HepG2 (cell line): Measurements from ENCODE around the gene MDM4.
A peak's percentile ranks its signal among the peaks of the same experiment; 100 is the strongest.

ENCODE experiments used
- HNRNPUL1 ChIP-seq: fragments of 200-400 bp; formaldehyde crosslinking; IDR thresholded peaks from 2 replicates; pipeline ENCODE4 v1.6.1; 2017; ENCODE audit warnings: low read depth, mild to moderate bottlenecking, low read length, moderate library complexity
- MTF1 ChIP-seq: sonication (generic); formaldehyde crosslinking; IDR thresholded peaks from 2 replicates; pipeline ENCODE4 v1.5.0; 2020; ENCODE audit warnings: missing genetic modification reagents
- NFATC3 ChIP-seq: sonication (generic); formaldehyde crosslinking; IDR thresholded peaks from 2 replicates; pipeline ENCODE4 v1.5.1; 2020; ENCODE audit warnings: mild to moderate bottlenecking, missing genetic modification reagents
- NFYB ChIP-seq: sonication (generic); formaldehyde crosslinking; IDR thresholded peaks from 2 replicates; pipeline ENCODE4 v1.4.0; 2020; ENCODE audit warnings: missing genetic modification reagents
- POLR2A ChIP-seq, 2 experiments: IDR thresholded peaks; 2 replicates each; pipeline ENCODE4 v1.6.1; 2011; ENCODE audit warnings: low read depth in 2 of 2, low read length in 2 of 2, mild to moderate bottlenecking in 1 of 2, moderate library complexity in 1 of 2; ENCODE audit not compliant: insufficient read depth in 1 of 2
- POLR2AphosphoS5 ChIP-seq: IDR thresholded peaks from 2 replicates; pipeline ENCODE4 v1.6.1; 2012; ENCODE audit warnings: low read depth, low read length
- PPARG ChIP-seq: conservative IDR thresholded peaks from 2 replicates; pipeline ENCODE4 v1.6.1; 2016; ENCODE audit warnings: missing biosample characterization, missing genetic modification reagents
- ZNF24 ChIP-seq: fragments of 450-650 bp; IDR thresholded peaks from 2 replicates; pipeline ENCODE4 v1.6.1; 2017; ENCODE audit warnings: antibody characterized with exemption, mild to moderate bottlenecking
- ZNF629 ChIP-seq: sonication (generic); formaldehyde crosslinking; conservative IDR thresholded peaks from 2 replicates; pipeline ENCODE4 v1.5.0; 2020; ENCODE audit warnings: missing genetic modification reagents
- TF ChIP-seq, protein P1 (sequence below): sonication (generic); formaldehyde crosslinking; IDR thresholded peaks from 2 replicates; pipeline ENCODE4 v1.5.0; 2020; ENCODE audit warnings: mild to moderate bottlenecking, missing genetic modification reagents, moderate library complexity
- TF ChIP-seq, protein P2 (sequence below), 2 experiments: IDR thresholded peaks; 2 replicates each; pipeline ENCODE4 v1.6.1; 2011 to 2012; ENCODE audit warnings: low read length in 2 of 2, borderline replicate concordance in 1 of 2, low read depth in 1 of 2, mild to moderate bottlenecking in 1 of 2, moderate library complexity in 1 of 2
- TF ChIP-seq, protein P3 (sequence below): sonication (generic); formaldehyde crosslinking; IDR thresholded peaks from 2 replicates; pipeline ENCODE4 v1.8.1; 2023; ENCODE audit warnings: mild to moderate bottlenecking, missing genetic modification reagents

DNA sequence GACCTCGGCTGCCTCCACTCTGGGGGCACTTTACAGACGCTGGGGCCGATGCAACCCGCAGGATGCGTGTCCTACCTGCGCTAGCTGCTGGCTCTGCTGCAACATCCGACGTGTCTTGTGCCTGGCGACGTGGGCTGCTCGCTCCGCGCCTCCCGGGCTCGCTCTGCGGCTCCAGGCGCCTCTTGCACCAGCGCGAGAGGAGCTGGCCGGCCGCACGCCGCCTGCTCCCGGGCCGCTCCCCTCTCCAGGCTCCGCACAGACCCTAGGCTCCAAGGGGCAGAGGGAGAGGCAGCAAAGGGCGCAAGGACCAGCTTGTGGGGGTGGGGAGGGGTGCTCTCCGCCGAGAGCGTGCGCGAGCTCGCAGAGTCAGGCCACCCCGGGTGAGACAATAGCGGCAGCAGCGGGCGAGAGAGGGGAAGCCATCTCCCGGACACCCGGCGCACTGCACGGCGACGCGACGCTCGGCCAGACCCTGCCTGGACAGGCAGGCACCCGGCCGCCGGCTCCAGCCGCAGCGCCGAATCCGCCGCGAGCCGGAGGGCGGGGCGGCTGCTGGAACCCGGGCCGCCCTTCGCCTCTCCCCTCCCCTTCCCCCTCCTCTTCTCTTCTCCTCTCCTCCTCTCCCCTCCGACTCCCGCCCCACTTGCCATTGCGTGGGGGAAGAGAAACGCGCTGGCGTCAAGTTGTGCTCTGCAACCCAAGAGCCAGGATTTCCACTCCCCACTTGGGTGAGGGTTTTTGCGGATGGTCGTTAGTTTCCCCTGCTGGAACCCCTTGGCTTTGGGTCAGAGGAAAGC, 21.7 kb upstream of the MDM4 start, which contains the start of gene PIK3C2B:
- TF ChIP-seq ZNF24 = no peak
- TF ChIP-seq ZNF629 = no peak
- TF ChIP-seq NFYB (CRISPR knock-in tag) = no peak
- no peak for TF ChIP-seq HNRNPUL1
- TF ChIP-seq PPARG (CRISPR knock-in tag) = no peak
- TF ChIP-seq, protein P1, sequence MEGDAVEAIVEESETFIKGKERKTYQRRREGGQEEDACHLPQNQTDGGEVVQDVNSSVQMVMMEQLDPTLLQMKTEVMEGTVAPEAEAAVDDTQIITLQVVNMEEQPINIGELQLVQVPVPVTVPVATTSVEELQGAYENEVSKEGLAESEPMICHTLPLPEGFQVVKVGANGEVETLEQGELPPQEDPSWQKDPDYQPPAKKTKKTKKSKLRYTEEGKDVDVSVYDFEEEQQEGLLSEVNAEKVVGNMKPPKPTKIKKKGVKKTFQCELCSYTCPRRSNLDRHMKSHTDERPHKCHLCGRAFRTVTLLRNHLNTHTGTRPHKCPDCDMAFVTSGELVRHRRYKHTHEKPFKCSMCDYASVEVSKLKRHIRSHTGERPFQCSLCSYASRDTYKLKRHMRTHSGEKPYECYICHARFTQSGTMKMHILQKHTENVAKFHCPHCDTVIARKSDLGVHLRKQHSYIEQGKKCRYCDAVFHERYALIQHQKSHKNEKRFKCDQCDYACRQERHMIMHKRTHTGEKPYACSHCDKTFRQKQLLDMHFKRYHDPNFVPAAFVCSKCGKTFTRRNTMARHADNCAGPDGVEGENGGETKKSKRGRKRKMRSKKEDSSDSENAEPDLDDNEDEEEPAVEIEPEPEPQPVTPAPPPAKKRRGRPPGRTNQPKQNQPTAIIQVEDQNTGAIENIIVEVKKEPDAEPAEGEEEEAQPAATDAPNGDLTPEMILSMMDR (CRISPR knock-in tag) = peak; percentile 67
- no peak for TF ChIP-seq NFATC3 (CRISPR knock-in tag)
- TF ChIP-seq POLR2A (IDR thresholded peaks at IDR 0.05; ENCODE audit: insufficient read depth in 1 of 2, low read depth in 2 of 2, low read length in 2 of 2) = peak; percentile 60 to 68; a peak in 3 of 4 replicates
- TF ChIP-seq, protein P2, sequence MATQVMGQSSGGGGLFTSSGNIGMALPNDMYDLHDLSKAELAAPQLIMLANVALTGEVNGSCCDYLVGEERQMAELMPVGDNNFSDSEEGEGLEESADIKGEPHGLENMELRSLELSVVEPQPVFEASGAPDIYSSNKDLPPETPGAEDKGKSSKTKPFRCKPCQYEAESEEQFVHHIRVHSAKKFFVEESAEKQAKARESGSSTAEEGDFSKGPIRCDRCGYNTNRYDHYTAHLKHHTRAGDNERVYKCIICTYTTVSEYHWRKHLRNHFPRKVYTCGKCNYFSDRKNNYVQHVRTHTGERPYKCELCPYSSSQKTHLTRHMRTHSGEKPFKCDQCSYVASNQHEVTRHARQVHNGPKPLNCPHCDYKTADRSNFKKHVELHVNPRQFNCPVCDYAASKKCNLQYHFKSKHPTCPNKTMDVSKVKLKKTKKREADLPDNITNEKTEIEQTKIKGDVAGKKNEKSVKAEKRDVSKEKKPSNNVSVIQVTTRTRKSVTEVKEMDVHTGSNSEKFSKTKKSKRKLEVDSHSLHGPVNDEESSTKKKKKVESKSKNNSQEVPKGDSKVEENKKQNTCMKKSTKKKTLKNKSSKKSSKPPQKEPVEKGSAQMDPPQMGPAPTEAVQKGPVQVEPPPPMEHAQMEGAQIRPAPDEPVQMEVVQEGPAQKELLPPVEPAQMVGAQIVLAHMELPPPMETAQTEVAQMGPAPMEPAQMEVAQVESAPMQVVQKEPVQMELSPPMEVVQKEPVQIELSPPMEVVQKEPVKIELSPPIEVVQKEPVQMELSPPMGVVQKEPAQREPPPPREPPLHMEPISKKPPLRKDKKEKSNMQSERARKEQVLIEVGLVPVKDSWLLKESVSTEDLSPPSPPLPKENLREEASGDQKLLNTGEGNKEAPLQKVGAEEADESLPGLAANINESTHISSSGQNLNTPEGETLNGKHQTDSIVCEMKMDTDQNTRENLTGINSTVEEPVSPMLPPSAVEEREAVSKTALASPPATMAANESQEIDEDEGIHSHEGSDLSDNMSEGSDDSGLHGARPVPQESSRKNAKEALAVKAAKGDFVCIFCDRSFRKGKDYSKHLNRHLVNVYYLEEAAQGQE (IDR thresholded peaks at IDR 0.05; ENCODE audit: borderline replicate concordance in 1 of 2, low read depth in 1 of 2, low read length in 2 of 2) = no peak
- TF ChIP-seq POLR2AphosphoS5 = 0 out of 2 replicates have a peak, but pooled peaks have one; percentile 25
- TF ChIP-seq, protein P3, sequence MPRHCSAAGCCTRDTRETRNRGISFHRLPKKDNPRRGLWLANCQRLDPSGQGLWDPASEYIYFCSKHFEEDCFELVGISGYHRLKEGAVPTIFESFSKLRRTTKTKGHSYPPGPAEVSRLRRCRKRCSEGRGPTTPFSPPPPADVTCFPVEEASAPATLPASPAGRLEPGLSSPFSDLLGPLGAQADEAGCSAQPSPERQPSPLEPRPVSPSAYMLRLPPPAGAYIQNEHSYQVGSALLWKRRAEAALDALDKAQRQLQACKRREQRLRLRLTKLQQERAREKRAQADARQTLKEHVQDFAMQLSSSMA (CRISPR knock-in tag) = peak; percentile 25; the same call in 1 of the 2 replicates
- no peak for TF ChIP-seq MTF1 (CRISPR knock-in tag)
